Activated T-cell treated with anti-CD3 and anti-CD28 coated beads, Interleukin-2, amount 50 U/mL, for 24 hours (primary cell): ENCODE data around the gene RETSAT.
"Not testable (repeated sequence)": the region's sequence is repeated elsewhere in the genome, so short reads cannot be mapped to it uniquely, and the experiment has no call there.

Experiments
- DNase-seq: peaks from one replicate; pipeline ENCODE4 v3.0.0-alpha.2; 2020
- H3K27ac Mint-ChIP-seq: 2 replicates; pipeline ENCODE4 v1.8.0; 2020; ENCODE audit warnings: mild to moderate bottlenecking, mixed read lengths
- H3K27me3 Mint-ChIP-seq: 2 replicates; pipeline ENCODE4 v1.8.0; 2020; ENCODE audit warnings: mixed read lengths
- H3K36me3 Mint-ChIP-seq: 2 replicates; pipeline ENCODE4 v1.8.0; 2020; ENCODE audit warnings: low read depth, mixed read lengths
- H3K4me1 Mint-ChIP-seq: 2 replicates; pipeline ENCODE4 v1.8.0; 2020; ENCODE audit warnings: low read depth, mixed read lengths
- H3K4me3 Mint-ChIP-seq: 2 replicates; pipeline ENCODE4 v1.8.0; 2020; ENCODE audit warnings: mild to moderate bottlenecking, moderate library complexity, mixed read lengths
- H3K9me3 Mint-ChIP-seq: 2 replicates; pipeline ENCODE4 v1.8.0; 2020; ENCODE audit warnings: mixed read lengths

The RETSAT gene

DNA sequence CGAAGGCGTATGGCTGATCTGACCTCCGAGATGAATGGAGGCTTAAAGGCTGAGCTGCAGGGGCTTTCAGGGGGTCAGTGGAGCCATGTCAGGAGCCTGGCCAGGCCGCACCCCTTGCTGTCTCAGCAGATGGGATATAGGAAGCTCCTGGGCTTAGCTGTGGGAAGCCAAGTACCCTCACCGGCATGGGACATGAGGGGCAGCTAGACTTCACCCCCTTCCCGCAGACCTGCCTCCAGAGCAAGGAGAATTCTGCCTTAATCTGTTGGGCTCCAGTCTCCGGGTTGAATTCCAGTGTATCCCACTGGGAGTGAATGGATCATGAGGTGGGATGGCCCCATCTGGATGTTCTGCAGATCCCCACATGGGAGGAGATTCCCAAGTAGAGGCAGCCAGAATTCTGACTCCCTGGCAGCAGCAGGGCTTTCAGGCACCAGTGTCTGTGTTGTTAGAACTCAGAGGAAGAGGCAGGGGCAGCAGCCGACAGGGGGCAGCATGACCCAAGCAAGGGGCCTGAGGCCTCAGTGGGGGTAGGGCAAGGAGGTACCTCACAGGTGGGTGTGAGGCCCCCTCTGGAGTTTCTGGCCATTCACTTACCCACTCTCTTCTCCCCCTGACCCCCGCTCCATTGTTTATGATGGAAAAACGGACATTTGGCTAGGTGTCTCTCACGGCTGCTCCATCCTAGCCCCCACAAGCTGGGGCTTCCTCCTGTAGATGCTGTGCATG lies 36.8 kb upstream of the RETSAT start:
- no peaks in the 10 kb centered on the region for H3K27me3 Mint-ChIP-seq
- no peaks in the 10 kb centered on the region for H3K9me3 Mint-ChIP-seq
- peaks cover 13% of the 10 kb centered on the region for H3K4me1 Mint-ChIP-seq
- peaks cover 35% of the 10 kb centered on the region for H3K36me3 Mint-ChIP-seq
- no peak overlapping the region for H3K4me3 Mint-ChIP-seq
- H3K27ac Mint-ChIP-seq, result peak overlapping the region; percentile 15
- DNase-seq, result peak; percentile 84

DNA sequence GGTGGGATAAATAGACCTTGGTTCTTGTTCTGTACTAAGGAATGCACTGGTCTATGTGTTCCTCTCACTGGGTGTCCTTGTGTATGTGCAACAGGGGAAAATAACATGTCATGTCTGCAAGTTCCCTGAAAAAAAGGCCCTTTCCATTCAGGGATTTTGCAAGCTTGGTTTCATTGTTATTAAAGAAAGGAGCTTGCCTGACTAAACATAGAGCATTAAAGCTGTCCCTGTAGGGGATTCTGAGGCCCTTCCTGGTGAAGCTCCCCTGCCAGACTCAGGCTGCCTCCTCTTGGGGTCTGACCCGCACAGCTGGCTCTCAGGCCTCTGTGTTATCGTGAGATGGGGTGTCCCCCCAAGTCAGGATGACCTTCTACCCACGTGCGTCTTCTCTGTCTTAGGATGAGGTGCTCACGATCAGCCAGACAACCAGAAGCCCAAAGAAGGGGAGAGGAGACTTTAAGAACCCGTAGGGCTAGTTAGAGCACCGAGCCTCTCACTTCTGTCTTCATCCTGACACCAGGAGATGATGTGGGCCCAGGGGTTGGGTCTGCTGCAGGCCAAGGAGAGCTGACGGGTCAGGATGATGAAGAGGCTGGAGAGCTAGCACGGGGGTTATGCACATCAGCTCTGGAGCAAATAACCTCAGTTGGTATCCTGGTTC lies 34.7 kb upstream of the RETSAT start:
- Mint-ChIP-seq H3K4me3 (no peak overlapping the region), H3K9me3 (no peaks in the 10 kb centered on the region), H3K36me3 (peaks cover 52% of the 10 kb centered on the region), H3K27ac (peak overlapping the region; percentile 7), H3K27me3 (no peaks in the 10 kb centered on the region), H3K4me1 (peaks cover 13% of the 10 kb centered on the region)
- DNase-seq, result no peak

DNA sequence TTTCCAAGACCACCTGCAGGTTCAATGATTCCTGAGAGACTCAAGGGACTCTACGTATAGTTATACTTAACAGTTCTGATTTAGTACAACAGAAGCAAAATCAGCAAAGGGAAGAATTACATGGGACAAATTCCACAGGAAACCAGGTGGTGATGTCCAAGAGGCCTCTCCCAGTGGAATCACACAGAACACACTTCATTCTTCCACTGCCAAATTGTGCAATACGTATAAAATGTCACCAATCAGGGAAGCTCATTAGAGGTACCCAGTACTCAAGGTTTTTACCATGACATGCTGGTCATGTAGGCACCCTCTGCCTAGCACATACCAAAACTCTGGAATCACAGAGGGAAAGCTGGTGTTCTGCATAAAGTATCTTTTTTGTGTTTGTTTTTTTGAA lies 33.4 kb upstream of the RETSAT start:
- H3K9me3 Mint-ChIP-seq, result no peaks in the 10 kb centered on the region
- no peak overlapping the region for H3K4me3 Mint-ChIP-seq
- H3K27ac Mint-ChIP-seq, result no peak overlapping the region
- DNase-seq, result no peak
- H3K4me1 Mint-ChIP-seq, result peaks cover 12% of the 10 kb centered on the region
- no peaks in the 10 kb centered on the region for H3K27me3 Mint-ChIP-seq
- H3K36me3 Mint-ChIP-seq, result peaks cover 52% of the 10 kb centered on the region

DNA sequence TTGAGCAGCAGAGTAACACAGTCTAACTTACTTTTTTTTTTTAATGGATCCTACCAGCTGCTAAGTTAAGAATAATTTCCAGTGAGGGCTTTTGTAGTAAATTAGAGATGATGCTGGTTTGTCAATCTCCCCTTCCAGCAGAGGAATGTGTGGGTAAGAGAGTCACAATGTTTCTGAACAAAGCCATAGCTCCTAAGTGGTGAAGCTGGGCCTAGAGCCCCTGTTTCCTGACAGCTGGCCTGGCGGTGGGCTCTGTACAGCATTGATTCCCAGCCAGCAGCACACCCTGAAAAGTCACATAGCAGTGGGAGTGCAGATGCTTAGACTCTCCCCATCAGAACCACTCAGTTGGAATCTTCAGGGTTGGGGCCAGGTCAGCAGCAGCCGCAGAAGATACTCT lies 31.4 kb upstream of the RETSAT start:
- no peaks in the 10 kb centered on the region for H3K9me3 Mint-ChIP-seq
- peaks cover 60% of the 10 kb centered on the region for H3K36me3 Mint-ChIP-seq
- no peaks in the 10 kb centered on the region for H3K27me3 Mint-ChIP-seq
- H3K27ac Mint-ChIP-seq, result no peak overlapping the region
- no peak for DNase-seq
- no peak overlapping the region for H3K4me3 Mint-ChIP-seq
- no peaks in the 10 kb centered on the region for H3K4me1 Mint-ChIP-seq

DNA sequence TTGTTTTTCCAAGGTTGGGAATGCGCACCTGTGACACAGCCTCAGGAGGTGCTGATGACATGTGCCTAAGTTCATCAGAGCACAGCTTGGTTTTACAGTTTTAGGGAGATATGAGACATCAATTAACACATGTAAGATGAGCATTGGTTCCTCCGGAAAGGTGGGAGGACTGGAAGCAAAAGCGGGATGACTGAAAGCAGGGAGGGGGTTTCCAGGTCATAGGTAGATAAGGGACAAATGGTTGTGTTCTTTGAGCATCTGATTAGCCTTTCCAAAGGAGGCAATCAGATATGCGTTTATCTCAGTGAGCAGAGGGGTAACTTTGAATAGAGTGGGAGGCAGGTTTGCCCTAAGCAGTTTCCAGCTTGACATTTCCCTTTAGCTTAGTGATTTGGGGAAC lies 29.5 kb upstream of the RETSAT start:
- Mint-ChIP-seq H3K27ac (no peak overlapping the region), H3K4me3 (no peak overlapping the region), H3K9me3 (peaks cover 6% of the 10 kb centered on the region), H3K36me3 (peaks cover 62% of the 10 kb centered on the region), H3K4me1 (no peaks in the 10 kb centered on the region), H3K27me3 (no peaks in the 10 kb centered on the region)
- no peak for DNase-seq

DNA sequence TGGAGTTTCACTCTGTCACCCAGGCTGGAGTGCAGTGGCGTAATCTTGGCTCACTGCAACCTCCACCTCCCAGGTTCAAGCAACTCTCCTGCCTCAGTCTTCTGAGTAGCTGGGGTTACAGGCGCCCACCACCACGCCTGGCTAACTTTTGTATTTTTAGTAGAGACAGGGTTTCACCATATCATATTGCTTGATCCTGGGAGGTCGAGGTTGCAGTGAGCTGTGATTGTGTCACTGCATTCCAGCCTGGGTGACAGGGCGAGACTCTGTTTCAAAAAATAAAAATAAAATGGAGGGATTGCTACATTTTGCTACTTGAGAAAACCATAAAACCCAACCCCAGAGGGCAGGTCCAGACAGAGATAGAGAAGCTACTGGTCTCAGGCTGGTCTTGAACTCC lies 28.8 kb upstream of the RETSAT start:
- H3K36me3 Mint-ChIP-seq, result peaks cover 62% of the 10 kb centered on the region
- not testable (repeated sequence) for H3K27ac Mint-ChIP-seq, DNase-seq, H3K4me1 Mint-ChIP-seq, H3K9me3 Mint-ChIP-seq, H3K4me3 Mint-ChIP-seq, H3K27me3 Mint-ChIP-seq

DNA sequence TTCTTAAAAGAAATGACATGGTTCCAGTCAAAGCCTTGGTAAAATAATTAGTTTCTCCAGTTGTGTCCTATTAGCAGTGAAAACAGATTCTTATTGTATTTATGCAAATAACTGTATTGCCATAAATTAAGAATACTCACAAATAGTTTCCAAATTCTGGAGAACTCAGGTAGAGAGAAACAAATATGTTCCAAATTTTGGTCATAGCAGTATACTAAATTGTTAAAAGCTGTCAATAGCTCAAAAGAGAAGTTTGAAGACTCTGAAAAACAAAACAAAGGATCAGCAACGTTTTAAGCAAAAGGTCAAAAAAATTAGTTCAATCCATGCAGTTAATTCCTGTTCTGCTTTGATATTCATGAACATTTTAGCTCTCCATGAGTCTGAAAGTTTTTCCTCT lies 25.7 kb upstream of the RETSAT start:
- peaks cover 64% of the 10 kb centered on the region for H3K36me3 Mint-ChIP-seq
- peaks cover 6% of the 10 kb centered on the region for H3K9me3 Mint-ChIP-seq
- no peaks in the 10 kb centered on the region for H3K27me3 Mint-ChIP-seq
- H3K4me3 Mint-ChIP-seq, result no peak overlapping the region
- no peak for DNase-seq
- H3K27ac Mint-ChIP-seq, result no peak overlapping the region
- no peaks in the 10 kb centered on the region for H3K4me1 Mint-ChIP-seq

DNA sequence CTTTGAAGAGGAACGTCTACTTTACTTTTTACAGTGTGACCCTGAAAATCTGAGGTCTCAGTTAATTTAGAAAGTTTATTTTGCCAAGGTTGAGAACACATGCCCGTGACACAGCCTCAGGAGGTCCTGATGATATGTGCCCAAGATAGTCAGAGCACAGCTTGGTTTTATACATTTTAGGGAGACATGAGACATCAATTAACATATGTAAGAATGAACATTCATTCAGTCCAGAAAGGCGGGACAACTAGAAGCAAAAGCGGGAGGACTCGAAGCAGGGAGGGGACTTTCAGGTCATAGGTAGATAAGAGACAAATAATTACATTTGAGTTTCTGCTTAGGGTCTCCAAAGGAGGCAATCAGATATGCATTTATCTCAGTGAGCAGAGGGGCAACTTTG lies 23.9 kb upstream of the RETSAT start:
- H3K36me3 Mint-ChIP-seq, result peaks cover 66% of the 10 kb centered on the region

DNA sequence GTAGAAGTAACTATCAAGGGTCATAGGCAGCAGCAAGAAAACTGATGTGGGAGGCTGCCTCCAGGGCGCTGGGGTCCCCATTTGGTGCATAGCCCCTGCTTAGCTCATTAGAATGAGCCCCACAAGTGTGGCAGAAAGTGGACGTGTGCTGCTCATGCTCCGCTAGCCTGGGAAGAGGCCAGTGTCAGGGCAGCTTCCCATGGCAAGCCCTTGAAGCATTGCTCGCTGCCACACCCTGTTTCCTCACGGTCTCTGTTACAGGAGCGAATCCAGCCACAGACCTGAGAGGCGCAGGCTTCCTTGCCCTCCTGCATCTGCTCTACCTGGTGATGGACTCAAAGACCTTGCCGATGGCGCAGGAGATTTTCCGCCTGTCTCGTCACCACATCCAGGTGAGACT lies 22.8 kb upstream of the RETSAT start:
- DNase-seq, result no peak
- H3K4me3 Mint-ChIP-seq, result no peak overlapping the region
- H3K36me3 Mint-ChIP-seq, result peaks cover 67% of the 10 kb centered on the region
- no peak overlapping the region for H3K27ac Mint-ChIP-seq
- peaks cover 6% of the 10 kb centered on the region for H3K9me3 Mint-ChIP-seq
- H3K4me1 Mint-ChIP-seq, result no peaks in the 10 kb centered on the region
- H3K27me3 Mint-ChIP-seq, result no peaks in the 10 kb centered on the region

More for the DNA sequence above, 23.9 kb upstream of the RETSAT start:
- Mint-ChIP-seq H3K27ac (no peak overlapping the region), H3K4me1 (no peaks in the 10 kb centered on the region), H3K9me3 (peaks cover 6% of the 10 kb centered on the region), H3K27me3 (no peaks in the 10 kb centered on the region), H3K4me3 (no peak overlapping the region)
- DNase-seq, result no peak

DNA sequence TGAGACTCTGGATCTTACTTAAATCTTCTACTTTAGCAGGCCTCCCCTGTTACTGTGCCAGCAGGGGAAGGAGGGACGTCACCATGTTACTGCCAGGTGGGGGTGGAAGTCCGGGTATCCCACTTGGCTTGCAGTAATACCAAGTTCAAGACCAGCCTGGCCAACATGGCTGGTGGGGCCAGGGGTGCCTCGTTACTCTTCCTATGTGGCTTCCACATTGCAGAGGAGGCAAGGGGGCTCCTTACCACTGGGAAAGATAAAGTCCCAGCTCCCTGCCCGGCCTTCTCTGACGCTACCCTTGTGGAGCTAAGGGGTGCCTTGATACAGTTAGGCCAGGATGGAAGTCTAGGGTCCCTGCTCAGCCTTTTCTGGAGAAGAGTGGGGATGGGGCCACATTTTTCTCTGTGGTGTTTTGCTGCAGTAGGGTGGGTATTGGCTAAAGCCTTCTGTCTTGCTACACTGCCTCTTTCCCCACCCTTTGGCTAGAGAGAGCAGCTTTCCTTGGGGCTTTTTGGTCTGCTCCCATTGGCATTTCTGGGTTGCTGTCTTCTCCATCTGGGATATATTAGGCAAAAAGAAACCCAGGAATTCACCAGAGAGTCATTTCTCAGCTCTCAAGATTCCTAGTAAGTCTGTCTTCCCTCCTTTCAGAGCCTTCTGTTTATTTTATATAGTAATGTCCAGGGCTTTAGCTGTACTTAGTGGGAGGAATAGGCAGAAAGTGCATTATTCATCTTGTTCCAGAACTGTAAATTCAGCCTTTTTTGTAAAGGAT lies 22.1 kb upstream of the RETSAT start:
- Mint-ChIP-seq H3K27ac (no peak overlapping the region), H3K27me3 (no peaks in the 10 kb centered on the region), H3K4me1 (no peaks in the 10 kb centered on the region), H3K36me3 (peaks cover 66% of the 10 kb centered on the region), H3K4me3 (no peak overlapping the region), H3K9me3 (peaks cover 6% of the 10 kb centered on the region)
- no peak for DNase-seq

DNA sequence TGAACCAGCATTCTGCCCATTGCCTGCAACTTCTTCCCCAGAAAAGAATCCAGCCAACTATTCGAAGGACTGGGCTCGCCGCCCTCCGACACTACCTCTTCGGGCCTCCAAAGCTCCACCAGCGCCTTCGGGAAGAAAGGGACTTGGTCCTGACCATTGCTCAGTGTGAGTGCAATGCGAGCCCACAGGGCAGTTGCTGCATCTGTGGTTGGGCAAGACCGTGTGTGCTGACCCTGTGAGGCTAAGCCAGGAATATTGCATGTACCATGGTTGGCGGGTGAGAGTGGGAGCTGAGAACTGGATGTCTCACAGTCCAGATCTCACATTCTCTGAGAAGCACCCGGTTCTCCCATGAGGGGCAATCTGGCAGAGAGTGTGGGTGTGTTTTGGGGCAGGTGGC lies 16.7 kb upstream of the RETSAT start:
- H3K4me3 Mint-ChIP-seq, result no peak overlapping the region
- DNase-seq, result no peak
- H3K27ac Mint-ChIP-seq, result no peak overlapping the region
- peaks cover 29% of the 10 kb centered on the region for H3K36me3 Mint-ChIP-seq
- no peaks in the 10 kb centered on the region for H3K4me1 Mint-ChIP-seq
- H3K27me3 Mint-ChIP-seq, result no peaks in the 10 kb centered on the region
- no peaks in the 10 kb centered on the region for H3K9me3 Mint-ChIP-seq

DNA sequence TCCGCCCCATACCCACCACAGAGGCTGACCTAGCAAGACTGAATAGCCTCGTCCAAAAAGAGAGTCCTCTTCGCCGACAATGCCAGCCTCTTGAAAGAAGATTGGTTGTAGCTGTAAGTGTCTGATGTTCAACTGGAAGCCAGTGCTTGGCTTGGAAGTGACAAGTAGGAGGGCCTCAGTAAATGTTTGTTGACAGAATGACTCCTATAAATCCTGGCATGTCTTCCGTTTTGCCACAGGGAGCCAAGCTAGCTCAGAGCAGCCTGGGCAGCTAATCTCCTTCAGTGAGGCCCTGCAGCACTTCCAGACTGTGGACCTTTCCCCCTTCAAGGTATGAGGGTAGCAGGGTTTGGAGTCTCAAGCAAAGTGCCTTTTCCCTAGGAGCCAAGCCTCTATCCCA lies 15.2 kb upstream of the RETSAT start:
- H3K27me3 Mint-ChIP-seq, result no peaks in the 10 kb centered on the region
- DNase-seq, result no peak
- H3K9me3 Mint-ChIP-seq, result no peaks in the 10 kb centered on the region
- H3K4me3 Mint-ChIP-seq, result no peak overlapping the region
- H3K27ac Mint-ChIP-seq, result no peak overlapping the region
- no peaks in the 10 kb centered on the region for H3K4me1 Mint-ChIP-seq
- H3K36me3 Mint-ChIP-seq, result peaks cover 23% of the 10 kb centered on the region

DNA sequence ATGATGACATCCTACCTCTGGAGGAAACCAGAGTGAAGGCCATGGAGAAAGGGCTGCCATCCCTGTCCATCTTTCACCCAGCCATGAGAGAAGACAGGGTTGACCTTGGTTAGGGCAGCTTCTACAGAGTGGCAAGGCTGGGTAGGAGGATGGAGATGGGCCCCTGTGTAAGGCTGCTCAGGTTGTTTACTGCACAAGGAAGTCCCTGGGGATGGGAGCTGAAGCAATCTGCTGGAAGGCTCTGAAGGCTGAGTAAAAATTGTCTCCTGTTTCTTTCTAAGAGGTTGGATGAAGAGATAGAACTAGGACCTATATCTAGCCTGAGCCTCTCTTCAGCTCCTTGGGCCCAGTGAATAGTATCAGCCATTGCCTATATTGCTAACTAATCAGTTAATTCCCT lies 14.6 kb upstream of the RETSAT start:
- Mint-ChIP-seq H3K9me3 (no peaks in the 10 kb centered on the region), H3K4me3 (no peak overlapping the region), H3K36me3 (peaks cover 21% of the 10 kb centered on the region), H3K27me3 (no peaks in the 10 kb centered on the region), H3K4me1 (no peaks in the 10 kb centered on the region), H3K27ac (no peak overlapping the region)
- DNase-seq, result no peak

DNA sequence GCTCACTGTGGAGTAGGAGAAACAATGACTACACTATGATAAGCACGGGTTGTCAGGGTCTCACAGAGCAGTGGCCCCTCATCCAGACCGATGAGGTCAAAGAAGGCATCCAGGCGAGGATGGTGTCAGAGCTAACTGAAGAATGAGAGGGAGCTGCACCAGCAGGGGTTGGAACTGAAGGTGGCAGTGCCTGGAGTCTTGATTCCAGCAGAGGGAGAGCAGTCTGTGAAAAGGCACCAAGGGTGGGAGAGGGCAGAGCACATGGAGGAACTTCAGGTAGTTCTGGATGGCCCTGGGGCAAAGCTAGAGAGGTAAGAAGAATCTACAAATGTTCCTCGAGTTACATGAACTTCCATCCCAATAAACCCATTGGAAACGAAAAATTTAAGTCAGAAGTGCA lies 12.9 kb upstream of the RETSAT start:
- no peak overlapping the region for H3K4me3 Mint-ChIP-seq
- H3K4me1 Mint-ChIP-seq, result no peaks in the 10 kb centered on the region
- H3K27me3 Mint-ChIP-seq, result no peaks in the 10 kb centered on the region
- H3K27ac Mint-ChIP-seq, result no peak overlapping the region
- no peak for DNase-seq
- peaks cover 30% of the 10 kb centered on the region for H3K36me3 Mint-ChIP-seq
- no peaks in the 10 kb centered on the region for H3K9me3 Mint-ChIP-seq
